ENCODE measurements around the gene GPR143. TPM values are rescaled to one million over a fixed set of nuclear protein-coding genes. Genes with fewer than 3 reads are reported as not detected.

The GPR143 gene
- total RNA-seq, 4 donors from 2014 or later: 0.21 TPM; not detected in 3

GRCh38 chrX:9738151-9738550 is 27.5 kb downstream of the GPR143 start:
- Histone ChIP-seq H3K27me3 (no peaks in the 10 kb centered on the region), H3K36me3 (no peaks in the 10 kb centered on the region), H3K4me1 (no peaks in the 10 kb centered on the region), H3K27ac (no peak overlapping the region), H3K9me3 (no peaks in the 10 kb centered on the region), H3K4me3 (no peak overlapping the region)
- WGBS, 2 donors: 66 to 83% methylated on average over 3 of the region's 3 CpGs
- TF ChIP-seq POLR2A (IDR thresholded peaks at IDR 0.05) (no peak), CTCF (IDR thresholded peaks at IDR 0.05) (no peak), EP300 (IDR thresholded peaks at IDR 0.05) (no peak)
- no peak for DNase-seq (ENCODE audit: low spot score in 2 of 2)

DNA sequence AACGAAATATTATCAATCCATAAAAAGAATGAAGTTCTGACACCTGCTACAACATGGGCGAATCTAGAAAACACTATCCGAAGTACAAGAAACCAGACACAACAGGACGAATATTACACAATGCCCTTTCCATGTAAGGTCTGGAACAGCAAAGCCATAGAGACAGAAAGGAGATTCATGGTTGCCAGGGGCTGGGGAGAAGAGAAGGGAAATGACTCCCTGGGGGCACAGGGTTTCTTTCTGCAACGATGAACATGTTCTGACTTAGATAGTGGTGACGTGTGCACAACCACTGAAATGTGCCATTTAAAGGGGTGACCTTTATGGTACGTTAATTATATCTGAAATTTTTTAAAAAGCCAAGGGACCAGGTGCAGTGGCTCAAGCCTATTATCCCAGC is 28.3 kb downstream of the GPR143 start:
- 68 to 72% methylated on average over 7 of the region's 7 CpGs for WGBS, 2 donors
- no peak for TF ChIP-seq POLR2A (IDR thresholded peaks at IDR 0.05)
- Histone ChIP-seq H3K27me3 (no peaks in the 10 kb centered on the region), H3K9me3 (no peaks in the 10 kb centered on the region), H3K36me3 (no peaks in the 10 kb centered on the region), H3K4me3 (no peak overlapping the region), H3K27ac (no peak overlapping the region), H3K4me1 (no peaks in the 10 kb centered on the region)
- no peak for DNase-seq (ENCODE audit: low spot score in 2 of 2)

GRCh38 chrX:9730752-9731151 is 34.9 kb downstream of the GPR143 start:
- Histone ChIP-seq H3K4me1 (no peaks in the 10 kb centered on the region), H3K27me3 (no peaks in the 10 kb centered on the region), H3K4me3 (no peak overlapping the region), H3K9me3 (peaks cover 0 to 11% (median 0%) of the 10 kb centered on the region in 4 donors), H3K36me3 (no peaks in the 10 kb centered on the region), H3K27ac (no peak overlapping the region)
- no peak for TF ChIP-seq EP300 (IDR thresholded peaks at IDR 0.05)
- no peak for TF ChIP-seq CTCF (IDR thresholded peaks at IDR 0.05)
- TF ChIP-seq POLR2A (IDR thresholded peaks at IDR 0.05): no peak
- no peak for DNase-seq (ENCODE audit: low spot score in 2 of 2)
- 57 to 67% methylated on average over 1 of the region's 1 CpG for WGBS, 2 donors

DNA sequence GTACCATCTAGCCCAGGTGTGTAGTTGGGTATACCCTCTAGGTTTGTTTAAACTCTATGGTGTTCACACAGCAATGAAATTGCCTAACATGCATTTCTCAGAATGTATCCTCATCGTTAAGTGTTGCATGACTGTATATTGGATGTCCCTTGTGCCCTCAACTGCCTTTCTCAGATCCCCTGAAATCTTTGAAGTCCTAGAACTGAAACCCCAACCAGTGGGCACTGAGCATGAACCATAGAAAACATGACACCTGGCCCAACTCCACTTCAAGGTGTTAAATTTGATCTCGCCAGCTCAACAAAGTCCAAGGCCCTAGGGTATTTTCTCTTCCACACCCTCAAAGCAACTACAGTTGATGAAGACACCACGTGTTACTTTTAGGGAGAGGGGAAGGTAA is 35.6 kb downstream of the GPR143 start:
- Histone ChIP-seq H3K4me3 (no peak overlapping the region), H3K27ac (no peak overlapping the region), H3K9me3 (peaks cover 0 to 16% (median 0%) of the 10 kb centered on the region in 4 donors), H3K36me3 (no peaks in the 10 kb centered on the region), H3K4me1 (no peaks in the 10 kb centered on the region), H3K27me3 (no peaks in the 10 kb centered on the region)
- TF ChIP-seq EP300 (IDR thresholded peaks at IDR 0.05) (no peak), CTCF (IDR thresholded peaks at IDR 0.05) (no peak), POLR2A (IDR thresholded peaks at IDR 0.05) (no peak)
- DNase-seq (ENCODE audit: low spot score in 2 of 2): no peak
- WGBS, 2 donors: 81 to 97% methylated on average over 3 of the region's 3 CpGs

- DNase-seq (ENCODE audit: low spot score in 2 of 2): no peak
- 56 to 70% methylated on average over 4 to 5 of the region's 5 CpGs for WGBS, 2 donors
- no peak overlapping the region for H3K4me3 ChIP-seq
- TF ChIP-seq EP300 (IDR thresholded peaks at IDR 0.05) (no peak), CTCF (IDR thresholded peaks at IDR 0.05) (no peak), POLR2A (IDR thresholded peaks at IDR 0.05) (no peak)
- H3K9me3 ChIP-seq: peaks cover 0 to 22% (median 0%) of the 10 kb centered on the region in 4 donors
- H3K27me3 ChIP-seq: no peaks in the 10 kb centered on the region
- no peaks in the 10 kb centered on the region for H3K4me1 ChIP-seq
- no peak overlapping the region for H3K27ac ChIP-seq
- H3K36me3 ChIP-seq: no peaks in the 10 kb centered on the region
These were observed 36.3 kb downstream of the GPR143 start for GRCh38 chrX:9729171-9729885.

All from tibial nerve (tissue), 4 donors.